Left renal pelvis (tissue), 4 donors: ENCODE data around the gene FEM1B. TPM values are rescaled to one million over a fixed set of nuclear protein-coding genes. Genes with fewer than 3 reads are reported as not detected.

Experiments
- DNase-seq, 4 donors: peaks; one replicate each; pipeline ENCODE4 v3.0.0-alpha.2; 2013; ENCODE audit warnings: low read depth in 4 of 4, low spot score in 3 of 4
- polyA plus RNA-seq, 4 donors: library from polyadenylated mRNA; unstranded; fragments of 120-200 nt; gene quantifications; one replicate each; pipeline ENCODE4 v1.2.1, GENCODE V29; 2013; ENCODE audit not compliant: insufficient read length in 4 of 4

The FEM1B gene
- polyA plus RNA-seq, 4 donors: 53.4 to 69.8 (median 58.3) TPM

DNA sequence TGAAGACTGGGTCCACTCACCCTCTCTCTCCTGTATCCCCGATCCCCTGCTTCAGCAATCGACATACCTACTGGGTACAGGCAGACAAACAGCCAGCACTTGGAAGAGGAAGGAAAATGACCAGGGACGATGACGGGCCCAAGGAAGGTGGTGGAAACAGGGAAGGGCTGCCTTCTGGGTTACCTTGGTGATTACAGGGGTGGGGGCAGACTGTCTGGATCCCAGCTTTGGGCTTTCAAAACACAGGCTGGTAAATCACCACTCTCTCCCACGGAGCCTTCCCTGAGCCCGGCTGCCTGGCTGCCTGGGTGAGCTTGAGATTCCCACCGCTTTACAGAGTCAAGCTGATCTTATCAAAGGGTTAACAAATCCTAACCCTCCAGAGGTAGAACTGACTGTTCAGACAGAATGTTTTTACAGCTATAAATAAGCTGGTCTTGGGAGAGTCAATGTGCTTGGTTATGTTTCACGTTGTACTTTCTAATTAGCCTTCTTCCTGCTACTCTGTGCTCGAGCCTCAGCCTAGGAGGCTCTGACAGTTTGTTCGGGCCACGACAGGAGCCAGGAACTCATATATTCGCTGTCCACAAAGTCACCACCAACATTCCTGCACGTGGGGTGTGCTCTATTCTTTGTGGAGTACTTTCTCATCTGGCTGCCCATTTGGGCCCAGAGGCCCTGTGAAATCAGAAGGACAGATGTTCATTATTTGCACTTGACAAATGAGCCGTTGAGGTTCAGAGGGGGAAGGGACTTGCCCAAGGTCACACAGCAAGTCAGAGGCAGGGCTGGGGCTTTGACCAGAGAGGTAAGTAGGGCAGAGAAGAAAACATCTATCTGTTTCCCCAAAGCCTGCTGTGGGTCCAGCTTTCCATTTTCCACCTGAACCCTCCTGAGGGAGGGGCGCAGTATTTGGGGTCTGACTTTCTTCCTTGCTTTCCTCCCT, 63.5 kb downstream of the FEM1B start:
- DNase-seq: no peak

DNA sequence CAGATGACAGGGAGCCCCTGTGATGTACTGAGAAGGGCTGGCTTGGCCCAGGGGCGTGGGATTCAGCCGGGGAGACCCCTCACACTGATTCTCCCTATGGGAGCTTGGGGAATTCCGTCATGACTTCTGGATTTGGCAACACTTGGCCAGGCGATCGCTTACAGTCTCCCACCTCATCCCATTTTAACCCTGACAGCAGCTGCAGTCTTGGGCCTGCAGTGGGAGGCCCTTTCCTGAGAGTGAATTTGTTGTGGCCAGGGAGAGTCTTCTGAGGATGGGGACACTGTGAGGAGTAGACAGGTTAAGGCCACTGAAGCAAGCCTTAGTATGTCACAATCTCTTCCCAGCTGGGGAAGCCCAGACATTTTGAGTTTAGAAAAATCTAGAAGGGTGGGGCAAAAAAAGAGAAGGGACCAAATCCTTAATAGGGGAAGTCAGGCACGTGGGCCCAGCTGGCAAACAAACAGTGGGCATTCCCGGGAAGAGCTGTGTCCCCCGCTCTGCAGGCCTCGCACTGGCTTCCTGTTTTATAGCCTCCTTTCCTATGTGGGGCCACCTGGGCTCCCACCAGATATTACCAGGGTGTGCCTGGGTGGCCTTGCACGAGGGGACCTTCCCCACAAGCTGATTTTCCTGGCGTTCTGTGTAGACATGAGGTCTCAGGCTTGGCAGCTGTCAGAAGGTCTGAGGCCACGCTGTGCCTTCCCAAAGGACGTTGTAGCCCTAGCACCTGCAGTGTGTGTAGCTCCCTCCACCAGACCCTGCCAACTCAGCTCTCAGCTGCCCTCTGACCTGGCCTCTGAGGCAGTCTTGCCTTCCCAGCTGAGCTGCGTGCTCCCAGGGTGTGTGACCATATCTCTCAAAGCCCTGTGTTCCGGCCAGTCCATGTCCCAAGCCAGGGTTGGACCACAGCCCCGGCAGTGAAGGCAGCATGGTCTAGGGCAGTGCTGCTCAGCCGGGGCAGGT, 64.5 kb downstream of the FEM1B start:
- DNase-seq: no peak

DNA sequence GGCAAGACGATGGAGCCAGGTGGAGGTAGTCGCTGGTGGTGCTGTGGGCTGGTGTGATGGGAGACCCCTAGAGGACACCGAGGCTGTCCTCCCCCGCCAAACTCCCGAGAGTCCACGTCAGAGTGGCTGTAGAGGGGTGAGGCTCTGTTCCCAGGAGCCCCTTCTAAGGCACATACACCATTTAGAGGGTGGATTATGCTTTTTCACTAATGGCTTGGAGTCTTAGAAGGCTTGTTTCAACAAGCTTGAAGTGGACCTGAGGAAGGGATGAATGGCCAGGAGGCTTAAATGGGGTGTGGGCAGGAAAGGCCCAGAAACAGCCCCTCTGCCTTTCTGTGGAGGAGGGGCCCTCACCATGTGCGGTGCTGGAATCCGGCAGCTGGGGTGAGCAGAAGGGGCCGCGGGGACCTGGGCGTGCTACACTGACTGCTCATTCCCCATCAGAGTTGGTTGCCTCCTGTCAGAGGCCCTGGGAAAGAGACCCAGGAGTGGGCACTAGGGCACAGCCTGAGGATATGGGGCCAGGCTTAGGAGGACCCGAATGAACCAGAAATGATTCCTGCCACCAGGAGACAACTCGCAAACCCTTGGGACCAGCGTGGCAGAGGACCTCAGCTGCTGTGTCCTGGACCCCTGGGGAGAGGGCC, 66.2 kb downstream of the FEM1B start:
- DNase-seq: no peak

DNA sequence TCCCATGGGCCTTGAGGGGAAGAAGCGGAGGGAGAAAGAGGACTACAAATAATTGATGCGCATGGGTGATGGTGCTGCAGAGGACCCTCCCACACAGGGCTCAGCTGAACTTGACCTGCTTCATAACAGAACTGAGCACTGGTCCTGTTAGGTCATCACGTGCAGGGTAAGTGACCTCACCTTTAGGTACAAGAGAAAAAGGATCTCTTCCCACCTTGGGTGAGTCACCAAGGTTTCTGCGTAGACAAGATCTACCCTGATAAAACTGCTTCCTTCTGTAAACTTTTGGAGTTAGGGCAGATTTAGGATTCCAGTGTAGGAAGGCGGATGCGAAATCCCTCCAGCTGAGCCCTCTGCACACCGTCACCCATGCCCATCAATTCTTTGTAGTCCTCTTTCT, 67.1 kb downstream of the FEM1B start:
- DNase-seq: no peak

Other genes starting within 250 kb of the FEM1B start
- gene PIAS1, start 223.4 kb upstream of the FEM1B start, polyA plus RNA-seq: 10 to 100 TPM; 39.4 to 52.0 (median 44.9) TPM
- 10 to 100 TPM; 12.8 to 40.6 (median 30.3) TPM for gene CALML4, start 72.4 kb upstream of the FEM1B start, polyA plus RNA-seq
- 10 to 100 TPM; 17.9 to 46.4 (median 33.8) TPM for gene CLN6, start 48.0 kb upstream of the FEM1B start, polyA plus RNA-seq
- 10 to 100 TPM in 1 of 4 donors, 1 to 10 TPM in 3; 3.4 to 23.2 (median 4.4) TPM for gene ITGA11, start 154.4 kb downstream of the FEM1B start, polyA plus RNA-seq